ENCODE results near the gene MBD4.

DNA sequence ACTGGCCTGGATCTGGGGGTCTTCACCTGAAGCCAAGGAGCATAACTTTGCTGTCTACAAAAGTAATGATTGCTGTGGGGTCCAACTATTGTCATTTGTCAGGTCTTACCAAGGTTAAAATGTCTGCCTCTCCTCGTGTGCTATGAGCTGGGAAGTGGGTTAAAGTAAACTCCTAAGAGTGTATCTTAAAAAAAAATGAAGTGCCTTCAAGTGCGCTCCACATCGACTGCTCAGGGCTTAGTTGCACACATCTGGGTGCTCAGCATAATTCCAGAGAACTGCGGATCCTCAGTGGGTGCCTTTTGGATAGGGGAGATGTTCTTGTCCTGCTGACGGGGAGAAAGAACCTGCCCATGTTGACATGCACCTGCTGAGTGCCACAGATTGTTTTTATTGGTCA, 52.3 kb downstream of the MBD4 start:
- TF ChIP-seq, protein P1, sequence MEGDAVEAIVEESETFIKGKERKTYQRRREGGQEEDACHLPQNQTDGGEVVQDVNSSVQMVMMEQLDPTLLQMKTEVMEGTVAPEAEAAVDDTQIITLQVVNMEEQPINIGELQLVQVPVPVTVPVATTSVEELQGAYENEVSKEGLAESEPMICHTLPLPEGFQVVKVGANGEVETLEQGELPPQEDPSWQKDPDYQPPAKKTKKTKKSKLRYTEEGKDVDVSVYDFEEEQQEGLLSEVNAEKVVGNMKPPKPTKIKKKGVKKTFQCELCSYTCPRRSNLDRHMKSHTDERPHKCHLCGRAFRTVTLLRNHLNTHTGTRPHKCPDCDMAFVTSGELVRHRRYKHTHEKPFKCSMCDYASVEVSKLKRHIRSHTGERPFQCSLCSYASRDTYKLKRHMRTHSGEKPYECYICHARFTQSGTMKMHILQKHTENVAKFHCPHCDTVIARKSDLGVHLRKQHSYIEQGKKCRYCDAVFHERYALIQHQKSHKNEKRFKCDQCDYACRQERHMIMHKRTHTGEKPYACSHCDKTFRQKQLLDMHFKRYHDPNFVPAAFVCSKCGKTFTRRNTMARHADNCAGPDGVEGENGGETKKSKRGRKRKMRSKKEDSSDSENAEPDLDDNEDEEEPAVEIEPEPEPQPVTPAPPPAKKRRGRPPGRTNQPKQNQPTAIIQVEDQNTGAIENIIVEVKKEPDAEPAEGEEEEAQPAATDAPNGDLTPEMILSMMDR (IDR thresholded peaks at IDR 0.05) = no peak
- TF ChIP-seq EP300 (IDR thresholded peaks at IDR 0.05) = no peak
- TF ChIP-seq POLR2A (IDR thresholded peaks at IDR 0.05) = no peak
